Fibroblast of peridontal ligament (primary cell): ENCODE data around the gene MN1.

Source experiments
- DNase-seq: peaks from one replicate; pipeline ENCODE4 v3.0.0-alpha.2; 2010; ENCODE audit errors: extremely low read depth

The MN1 gene

DNA sequence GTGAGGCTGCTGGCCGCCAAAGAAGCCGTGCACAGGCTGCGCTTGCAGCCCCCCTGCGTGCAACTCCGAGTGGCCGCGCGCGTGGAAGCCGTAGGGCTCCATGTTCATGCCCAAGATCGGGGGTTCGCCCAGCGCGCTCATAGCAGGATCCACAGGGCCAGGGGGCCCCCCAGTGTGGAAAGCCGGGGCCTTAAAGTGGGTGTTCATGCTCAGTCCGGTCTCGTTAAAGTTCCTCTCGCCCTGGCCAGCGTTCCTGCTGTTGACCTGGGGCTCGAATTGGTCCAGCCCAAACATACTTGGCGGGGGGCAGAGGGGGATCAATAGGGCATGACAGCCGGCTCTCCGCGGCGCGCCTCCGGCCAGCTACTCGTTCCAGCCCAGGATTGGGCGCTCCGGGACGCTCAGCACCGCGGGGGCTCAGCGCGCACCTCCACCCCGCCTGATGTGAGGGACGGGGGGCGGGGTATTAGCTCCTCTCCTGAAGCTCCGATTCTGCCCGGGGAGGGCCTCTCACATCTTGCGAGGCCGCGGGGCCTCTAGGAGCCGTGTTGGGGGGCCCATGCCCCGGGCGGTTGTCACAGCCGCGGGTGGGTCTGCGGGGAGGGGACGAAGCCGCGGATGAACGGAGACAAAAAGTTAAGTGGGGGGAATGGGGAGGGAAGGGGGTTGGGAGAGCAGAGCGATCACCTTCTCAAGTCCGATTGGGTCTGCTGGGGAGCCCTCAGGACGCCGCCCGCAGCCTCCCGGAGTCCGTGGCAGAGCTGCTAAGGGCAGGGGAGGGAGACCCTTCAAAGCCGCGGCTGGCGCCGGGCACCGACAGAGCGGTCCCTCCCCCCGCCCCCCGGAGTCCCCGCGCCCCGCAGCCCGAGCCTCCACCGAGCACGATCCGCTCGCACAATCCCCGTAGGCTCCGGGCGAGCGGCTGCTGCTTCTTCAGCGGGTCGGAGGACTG lies 1.0 kb downstream of the MN1 start:
- DNase-seq = no peak

DNA sequence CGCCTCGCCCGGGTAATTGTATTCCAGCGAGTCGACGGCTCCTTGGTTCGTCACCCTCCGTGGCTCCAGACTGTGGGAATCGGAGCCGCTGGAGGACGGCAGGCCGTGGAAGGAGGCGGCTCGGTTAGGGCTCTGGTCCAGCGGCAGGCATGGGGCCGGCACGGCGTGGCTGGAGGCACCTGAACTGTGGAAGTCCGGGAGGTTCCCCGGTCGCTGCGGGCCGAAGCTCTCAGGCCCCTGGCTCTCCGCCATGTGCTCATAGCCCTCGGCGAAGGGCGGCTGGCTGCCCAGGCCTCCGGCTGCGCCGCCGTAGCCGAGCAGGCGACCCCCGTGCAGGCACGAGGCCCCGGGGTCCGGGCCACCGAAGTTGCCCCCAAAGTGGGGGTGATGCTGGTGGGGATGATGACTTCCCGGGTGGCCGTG lies 1.7 kb downstream of the MN1 start:
- DNase-seq = no peak

DNA sequence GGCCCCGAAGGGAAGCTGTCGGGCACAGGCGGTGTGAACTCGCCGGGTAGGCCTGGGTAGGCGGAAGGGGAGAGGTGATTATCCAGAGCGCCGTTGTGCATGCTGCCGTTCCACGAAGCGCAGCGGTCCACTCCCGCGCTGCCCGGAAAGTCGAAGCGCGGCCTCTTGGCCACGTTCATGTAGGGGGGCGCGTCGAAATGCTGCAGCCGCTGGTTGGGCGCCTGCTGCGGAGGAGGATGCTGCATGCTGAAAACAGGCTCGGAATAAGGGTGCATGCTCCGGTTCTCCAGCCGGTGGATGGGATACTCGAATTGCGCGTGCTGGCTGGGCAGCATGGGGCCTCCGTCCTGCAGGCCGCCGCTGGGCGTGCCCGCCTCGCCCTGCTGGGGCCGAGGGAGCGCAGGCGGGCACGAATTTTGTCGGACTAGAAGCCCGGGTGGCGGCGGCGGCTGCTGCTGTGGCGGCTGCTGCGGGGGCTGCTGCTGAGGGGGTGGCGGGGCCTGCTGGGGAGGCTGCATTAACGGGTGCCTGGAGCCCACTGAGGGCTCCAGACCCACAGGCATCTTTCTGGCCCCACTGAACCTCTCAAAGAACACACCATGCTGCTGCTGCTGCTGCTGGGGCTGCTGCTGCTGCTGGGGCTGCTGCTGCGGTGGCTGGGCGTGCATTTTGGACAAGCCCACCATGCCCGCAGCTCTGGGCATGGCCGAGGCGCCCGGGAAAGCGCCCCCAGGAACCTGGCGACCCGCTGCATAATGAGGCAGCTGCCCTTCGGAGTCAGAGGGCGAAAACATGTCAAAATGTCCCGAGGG lies 2.3 kb downstream of the MN1 start:
- no peak for DNase-seq

DNA sequence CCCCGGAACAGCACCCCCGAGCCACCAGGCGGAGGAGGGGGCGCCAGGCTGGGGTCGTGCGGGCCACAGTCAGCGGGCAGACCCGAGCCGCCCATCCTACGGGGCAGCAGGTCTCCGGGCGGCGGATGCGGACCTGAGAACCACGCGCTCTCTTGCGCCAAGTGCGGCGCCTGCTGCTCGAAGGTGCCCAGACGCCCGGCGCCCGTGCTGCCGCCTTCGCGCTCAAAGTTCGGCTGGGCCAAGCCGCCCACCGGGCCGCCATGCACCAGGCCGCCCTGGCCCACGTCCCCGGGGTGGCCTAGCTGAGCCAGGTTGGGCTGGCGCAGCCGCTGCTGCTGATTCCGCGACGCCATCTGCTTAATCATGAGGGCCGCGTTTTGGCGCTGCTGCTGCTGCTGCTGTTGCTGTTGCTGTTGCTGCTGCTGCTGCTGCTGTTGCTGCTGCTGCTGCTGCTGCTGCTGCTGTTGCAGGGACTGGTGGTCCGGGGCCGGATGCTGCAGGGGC lies 3.0 kb downstream of the MN1 start:
- no peak for DNase-seq

DNA sequence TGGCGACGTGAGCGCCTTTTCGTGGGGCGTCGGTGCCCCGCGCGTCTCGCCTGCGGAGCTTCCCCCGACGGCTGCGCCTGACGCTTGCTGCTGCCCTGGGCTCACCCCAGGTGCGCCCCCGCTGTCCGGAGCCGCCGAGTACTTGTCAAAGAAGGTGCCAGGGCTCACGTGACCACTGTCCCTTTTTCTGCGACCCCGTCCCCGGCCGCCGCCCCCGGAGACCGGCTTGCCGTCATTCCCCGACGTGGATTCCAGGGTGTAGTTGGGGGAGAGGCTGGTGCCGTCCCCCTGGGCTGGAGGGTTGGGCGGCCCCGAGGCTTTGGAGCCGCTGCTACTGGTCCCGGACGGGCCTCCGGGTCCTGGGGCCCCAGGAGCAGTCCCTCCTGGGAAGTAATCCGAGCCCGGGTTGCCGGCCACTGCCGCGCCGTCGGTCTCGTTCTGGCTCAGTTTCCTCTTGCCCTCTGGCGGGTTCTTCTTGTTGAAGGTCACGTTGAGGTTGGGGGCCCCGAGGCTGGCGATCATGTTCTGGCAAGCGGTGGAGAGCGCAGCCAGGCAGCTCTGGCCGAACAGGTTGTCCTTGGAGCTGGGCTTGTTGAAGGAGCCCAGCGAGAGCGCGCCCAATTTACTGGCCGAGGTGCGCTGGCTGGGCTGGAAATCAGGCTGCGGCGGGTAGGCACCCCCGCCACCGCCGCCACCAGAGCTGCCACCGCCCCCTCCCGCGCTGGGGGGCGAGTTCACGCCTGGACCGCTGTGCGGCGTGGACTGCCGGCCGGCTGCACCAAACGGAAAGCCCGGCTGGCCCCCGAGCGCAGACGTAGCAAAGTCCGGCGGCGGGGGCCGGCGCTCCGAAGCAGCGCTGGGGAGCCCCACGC lies 3.8 kb downstream of the MN1 start:
- no peak for DNase-seq

DNA sequence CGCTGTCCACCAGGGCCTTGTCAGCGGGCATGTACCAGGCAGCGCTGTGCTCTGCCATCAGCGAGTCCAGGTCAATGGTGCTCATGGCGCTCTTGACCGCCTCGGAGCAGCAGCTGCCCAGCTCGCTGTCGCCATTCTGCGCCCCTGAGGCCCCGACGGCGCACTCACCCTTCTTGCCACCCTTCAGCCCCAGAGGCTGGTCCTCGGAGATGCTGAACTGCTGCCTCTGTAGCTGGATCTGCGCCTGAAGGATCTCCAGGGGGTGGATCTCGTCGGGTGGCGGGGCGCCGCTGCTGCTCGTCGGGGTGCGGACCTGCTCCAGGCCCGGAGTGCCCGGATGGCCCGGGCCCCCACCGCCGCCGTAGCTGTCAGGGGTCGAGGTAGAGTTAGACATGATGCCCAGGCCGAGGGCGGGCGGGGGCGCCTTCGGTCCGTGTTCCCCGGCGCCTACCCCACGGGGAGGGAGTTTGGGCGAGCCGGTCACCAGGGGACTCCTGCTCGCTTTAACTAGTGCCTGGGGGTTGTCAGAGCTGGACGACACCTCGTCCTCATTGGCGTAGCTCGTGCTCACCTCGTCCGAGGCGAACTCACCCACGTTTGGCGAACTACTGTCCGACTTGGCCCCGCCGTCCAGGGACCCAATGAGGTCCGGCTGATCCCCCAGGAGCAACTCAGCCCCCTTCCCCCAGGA lies 4.6 kb downstream of the MN1 start:
- DNase-seq = no peak

DNA sequence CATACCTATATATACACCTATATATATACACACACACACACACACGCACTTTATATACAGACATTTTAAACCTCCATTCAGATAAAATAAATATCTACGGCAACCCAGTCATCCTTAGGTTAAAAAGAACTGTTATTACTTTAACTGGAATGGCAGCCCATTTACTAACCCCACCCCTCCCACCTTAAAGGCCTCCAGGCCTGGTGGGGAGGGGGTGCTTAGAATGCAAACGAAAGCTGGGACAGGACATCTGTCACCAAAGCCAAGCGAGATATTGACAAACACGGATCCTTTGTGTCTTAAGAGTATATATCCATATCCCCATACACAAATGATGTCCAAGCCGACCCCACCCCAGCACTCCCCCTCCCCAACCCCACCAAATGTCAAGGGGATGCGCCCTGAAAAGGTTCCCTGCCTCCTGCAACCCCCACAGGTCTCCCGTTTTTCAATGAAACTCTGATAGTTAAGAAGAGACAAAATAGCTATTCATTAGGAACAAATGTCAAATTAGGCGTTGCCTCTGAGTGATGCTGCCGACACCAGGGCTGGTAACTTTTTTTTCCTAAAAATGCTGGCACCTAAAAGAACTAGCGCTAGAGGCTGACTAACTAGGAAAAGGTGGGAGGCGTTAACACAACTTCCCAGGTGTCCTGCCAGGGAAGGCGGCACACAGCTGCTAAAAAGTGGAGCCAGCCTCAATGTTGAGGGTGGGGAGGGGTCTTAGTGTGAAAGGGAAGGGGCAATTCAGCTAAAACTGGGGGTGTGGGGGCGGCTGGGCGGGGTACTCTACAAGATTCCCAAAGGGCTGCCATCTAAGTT lies 5.6 kb downstream of the MN1 start:
- DNase-seq = no peak

DNA sequence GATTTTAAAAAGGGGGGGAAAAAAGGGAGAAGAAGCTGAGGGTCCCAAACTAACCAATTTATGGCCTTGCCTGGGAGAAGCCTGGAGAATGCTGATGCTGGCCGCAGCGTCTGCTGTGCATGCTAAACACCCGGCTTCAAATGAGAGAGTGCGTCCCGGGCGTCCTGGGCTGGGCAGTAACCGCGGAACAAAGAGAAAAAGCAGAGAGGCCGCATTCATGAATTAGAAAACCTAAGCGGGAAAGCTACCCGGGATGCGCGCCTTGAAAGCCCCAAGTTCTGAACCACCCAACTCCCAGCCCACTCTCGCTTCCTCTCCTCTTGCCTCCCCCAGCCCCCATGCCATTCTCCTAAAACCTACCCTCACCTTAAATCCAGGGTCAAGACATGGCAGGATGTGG lies 6.5 kb downstream of the MN1 start:
- no peak for DNase-seq

DNA sequence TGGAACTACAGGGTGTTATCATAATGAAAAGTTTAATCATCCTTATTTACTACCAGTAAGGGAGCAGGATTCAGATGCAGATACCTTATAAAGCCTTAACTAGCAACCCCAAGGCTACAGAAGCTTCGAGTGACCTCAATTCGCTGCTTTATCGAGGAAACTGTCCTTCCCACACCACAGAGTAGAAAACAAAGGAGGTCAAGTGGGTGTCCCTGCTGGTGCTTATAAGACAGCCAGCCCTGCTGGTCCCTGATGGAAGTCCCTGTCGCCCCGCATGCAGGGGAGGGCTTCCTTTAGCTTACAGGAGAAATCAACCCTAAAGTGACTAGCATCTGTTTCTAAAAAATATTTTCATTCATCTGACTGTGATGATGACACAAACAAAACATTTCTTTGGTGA lies 7.3 kb downstream of the MN1 start:
- no peak for DNase-seq

DNA sequence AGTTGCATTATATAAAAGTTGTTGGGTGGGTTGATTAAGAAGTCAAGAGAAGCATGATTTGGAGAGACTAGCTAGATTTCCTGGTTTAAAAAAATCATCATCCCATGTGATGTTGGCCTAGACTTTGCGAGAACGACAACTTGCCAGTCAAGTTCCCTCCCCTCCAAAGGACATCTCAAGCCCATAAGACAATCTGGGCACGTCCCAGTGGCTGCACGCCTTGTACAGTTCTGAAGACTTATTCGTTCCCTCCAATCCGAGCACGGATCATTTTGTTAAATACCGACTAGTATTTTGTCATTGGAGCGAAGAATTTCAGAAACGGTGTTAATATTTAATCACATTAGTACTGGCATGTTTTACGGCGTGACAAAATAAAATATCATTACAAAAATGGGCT lies 8.0 kb downstream of the MN1 start:
- no peak for DNase-seq

DNA sequence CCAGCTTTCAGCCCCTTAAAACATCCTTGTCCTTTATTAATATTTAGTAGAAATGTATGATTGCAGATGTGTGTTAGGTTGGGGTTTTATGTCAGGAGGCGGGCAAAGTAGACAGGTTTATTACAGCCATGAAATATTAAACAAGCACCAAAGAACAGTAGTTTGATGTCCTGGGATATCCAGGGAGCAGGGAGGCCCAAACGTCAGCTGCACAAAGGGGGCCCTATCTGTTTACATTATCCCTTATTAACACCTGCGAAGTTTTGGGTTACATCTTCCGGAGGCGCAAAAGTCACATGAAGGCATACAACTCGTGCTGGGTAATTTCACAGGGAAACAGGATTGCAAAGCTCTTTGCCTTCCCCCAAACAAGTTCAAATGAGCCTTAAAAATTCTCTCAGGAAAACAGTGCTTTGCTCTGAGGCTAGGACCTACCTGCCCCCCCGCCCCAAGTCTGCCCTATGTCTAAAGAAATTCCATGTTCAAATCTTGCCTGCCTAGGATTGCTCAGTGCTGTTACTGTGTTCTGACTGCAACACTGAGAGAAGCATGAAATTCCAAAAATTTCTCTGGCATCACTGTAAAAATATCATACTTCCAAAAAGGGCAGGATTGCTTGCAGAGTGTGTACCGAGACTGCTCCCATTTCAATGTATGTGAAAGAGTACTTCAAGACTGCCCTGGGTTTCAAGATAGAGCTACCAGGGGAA lies 8.9 kb downstream of the MN1 start:
- DNase-seq = no peak

DNA sequence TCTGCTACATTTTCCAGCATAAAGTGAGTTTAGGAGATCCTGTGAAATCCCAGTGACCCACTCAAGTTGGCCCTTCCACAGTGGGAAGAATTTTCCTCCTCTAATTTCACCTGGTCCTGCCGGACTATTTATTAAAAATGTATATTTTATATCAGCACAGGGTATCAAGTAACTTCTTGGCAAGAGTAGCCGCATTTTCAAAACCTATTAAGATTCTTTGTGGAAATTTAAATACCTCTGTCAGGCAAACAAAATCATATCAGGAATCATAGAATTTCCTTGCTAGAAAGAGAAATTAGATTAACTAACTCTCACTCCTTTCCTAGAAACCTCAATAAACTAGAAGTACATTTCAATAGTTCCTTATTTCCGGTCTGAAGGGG lies 9.7 kb downstream of the MN1 start:
- DNase-seq = no peak

DNA sequence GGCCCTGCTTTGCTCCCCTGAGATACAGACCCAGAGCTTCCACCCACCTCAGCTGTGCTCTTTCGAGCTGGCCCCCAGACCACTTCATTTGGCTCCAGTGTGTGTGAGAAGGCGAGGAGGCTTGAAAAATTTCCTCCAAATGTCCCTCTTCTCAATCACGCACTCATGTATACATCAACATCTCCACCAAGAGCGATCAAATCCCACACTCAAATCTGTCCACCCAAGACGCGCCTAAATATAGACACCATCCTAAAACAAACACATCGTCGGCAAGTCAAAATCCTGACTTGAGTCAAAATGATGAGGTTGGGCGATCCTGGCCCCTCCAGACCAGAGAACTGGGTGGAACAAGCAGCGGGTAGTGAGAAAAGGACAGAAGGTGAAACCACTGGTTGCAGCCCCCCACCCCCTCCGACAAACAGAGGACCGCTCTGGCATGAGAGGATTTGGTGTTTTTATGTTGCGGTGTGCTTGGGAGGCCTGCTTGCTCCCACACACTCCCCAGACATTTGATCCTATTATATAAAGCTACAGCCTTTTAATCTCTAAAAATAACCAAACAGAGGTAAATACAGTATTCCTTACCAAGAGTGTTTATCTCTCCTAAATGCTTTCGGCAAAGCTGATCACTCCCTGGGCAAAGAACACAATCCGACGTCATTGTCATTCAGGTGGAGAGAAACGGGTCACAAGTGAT lies 10.2 kb downstream of the MN1 start:
- no peak for DNase-seq

DNA sequence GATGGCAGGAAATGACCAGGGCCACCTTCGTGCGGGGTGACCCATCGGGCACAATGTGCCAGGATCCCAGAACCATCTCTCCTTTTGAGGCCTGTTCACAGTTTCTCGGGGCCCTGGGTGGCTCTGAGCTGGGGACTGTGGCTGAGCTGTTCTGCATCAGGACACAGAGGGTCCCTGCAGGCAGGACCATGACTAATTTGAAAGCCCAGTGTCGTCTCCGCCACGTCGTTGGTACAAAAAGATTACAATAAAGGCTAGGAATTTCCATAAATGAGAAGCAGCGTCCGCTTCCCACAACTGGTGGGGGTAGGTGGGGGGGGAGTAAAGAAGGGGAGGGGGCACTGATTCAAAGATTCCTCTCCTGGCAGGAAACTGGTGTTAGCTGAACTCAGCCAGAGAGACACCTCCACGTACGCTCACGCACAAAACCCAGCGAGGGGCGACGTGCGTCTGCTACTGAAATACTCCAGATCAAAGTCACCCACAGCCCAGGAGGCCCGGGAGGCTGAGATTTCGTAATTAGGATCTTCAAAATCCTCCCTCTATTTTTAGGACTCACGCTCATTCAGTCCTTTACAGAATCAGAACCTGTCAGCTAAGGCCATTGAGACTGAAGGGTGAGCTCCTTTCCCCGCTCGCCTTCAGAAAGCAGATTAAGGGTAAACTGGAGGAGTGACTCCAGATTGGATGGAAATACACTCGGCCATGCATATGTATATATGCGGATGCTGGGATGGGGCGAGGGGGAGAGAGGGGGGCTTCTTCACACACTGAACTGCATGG lies 11.0 kb downstream of the MN1 start:
- DNase-seq = no peak

DNA sequence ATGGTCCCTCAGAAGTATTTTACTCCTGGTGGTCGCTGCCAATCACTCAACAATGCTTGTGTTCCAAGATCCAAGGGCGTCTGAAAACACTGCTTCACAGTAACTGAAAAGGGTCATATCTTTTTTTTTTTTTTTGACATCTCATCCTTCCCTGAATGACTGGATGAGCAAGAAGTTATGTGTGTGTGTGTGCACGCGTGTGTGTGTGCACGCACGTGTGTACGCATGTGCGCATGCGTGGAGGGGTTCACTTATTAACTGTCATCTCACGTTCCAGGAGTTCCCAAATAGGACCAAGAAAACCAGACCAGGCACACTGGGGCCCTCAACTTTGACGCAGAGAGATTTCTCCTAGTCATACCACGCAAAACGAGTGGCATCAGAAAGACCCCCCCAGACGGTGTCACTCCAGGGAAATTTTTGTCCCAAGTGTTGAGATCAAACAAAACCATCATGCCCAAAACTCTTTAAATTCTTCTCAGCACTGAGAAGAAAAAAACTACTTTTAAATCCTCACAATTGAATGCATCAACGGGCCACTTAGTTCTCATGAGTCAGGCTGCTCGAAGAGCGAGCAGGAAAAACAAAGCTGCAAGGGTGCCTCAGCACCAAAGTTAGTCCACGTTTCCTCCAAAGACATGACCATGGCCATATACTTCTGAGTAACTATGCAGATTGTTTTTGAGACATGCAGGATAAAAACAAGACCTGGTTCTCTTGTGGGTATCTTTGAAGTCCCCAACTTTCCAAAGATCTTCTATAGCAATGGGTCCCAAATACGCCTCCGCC lies 12.9 kb downstream of the MN1 start:
- no peak for DNase-seq

DNA sequence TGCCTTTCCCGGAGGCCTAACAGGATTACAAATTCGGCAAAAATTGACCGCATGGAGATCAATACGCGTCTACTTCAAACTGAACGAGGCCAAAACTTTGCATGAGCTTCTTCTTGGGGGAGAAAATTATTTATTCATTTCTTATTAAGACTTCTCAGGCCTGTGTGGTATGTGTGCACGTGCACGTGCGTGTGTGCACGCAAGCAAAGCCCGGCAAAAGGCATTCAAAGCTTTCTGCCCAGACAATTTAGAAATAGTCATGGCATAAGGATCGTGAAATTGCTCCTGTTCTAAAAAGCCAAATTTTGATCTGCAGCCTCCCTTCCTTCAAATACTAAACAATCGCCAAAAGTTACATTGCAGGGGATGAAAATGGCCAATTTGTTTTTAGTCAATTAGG lies 14.6 kb downstream of the MN1 start:
- no peak for DNase-seq

DNA sequence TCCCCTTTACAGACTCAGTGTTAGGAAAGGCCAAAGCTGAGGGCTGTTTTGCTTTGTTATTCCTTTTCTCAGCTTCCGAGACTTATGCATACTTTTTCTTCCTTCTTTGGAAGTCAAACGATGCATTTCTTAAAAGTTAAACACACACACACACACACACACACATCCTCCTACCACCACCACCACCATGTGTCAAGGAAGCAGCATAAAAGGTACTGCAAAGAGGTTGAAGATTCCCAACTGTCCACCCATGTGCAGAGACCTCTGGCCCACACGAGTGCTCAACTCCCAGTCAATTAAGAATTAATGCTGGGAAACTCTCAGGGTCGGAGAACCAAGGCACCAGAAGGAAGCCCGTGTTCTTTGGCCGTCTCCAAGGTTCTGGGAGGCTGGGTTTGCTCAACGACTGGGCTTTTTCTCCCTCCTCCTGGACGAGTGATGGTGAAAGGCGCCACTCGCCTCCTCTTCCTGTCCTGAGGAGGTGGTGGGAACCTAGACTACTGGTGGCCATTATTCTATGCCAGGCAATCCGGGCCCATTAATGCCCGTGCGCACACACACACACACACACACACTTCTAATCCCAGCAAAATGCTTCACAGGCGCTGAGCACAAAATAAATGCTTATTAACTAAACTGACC lies 15.1 kb downstream of the MN1 start:
- no peak for DNase-seq
